ENCODE measurements around the gene ABCD1. TPM values are rescaled to one million over a fixed set of nuclear protein-coding genes. Genes with fewer than 3 reads are reported as not detected.
A peak's percentile ranks its signal among the peaks of the same experiment; 100 is the strongest.

The ABCD1 gene
- total and polyA plus RNA-seq, 9 of the 15 experiments (the other 6 are each of a cell fraction or from before 2014, with no cell fraction given): 0.07 to 6.9 (median 2.2) TPM

DNA sequence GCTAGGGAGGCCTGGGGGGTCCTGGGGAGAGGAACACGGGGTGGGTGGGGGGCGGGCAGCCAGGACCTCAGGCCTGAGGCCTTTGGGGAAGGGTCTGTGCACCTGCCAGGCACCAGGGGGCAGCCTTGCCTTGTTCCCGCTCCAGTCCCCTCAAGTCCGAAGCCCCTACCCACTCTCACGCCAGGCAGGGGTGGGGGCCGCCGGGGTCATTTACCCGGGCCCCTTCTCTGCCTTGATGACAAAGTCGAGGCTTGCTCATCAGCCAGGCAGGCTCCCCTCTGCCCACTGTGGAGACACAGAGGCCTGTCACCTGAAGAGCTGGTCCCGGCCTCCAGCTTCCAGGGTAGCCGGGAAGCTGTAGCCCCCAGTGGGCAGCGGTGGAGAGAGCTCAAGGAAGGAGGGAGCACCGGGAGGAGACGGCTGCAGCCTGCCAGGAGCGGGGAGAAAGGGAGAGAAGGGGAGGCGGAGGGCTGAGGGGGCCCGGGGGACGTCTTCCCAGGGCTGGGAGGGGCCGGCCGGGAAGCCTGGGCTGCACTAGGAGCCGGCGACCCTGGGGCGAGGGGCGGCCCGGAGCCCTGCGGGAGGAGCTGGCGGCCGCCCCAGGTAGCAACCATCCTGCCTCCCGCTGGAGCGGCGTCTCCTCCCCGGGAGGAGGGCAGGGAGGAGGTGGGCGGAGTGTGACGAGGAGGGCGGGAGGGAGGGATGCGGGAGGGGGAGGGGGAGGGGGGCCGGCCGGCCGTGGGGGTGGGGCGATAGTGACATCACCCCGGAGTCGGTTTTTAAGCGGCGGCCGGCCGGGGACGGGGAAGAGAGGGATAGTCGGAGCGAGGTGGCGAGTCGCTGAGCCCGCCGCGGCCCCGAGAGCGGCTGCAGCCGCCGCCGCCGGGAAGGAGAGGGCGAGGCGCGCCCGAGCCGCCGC lies 37.3 kb upstream of the ABCD1 start, which contains the start of gene SLC6A8 (continued):
- TF ChIP-seq RBFOX2 (IDR thresholded peaks at IDR 0.05; ENCODE audit: low read depth, low read length): peak; percentile 69
- TF ChIP-seq NR3C1 (CRISPR knock-in tag; IDR thresholded peaks at IDR 0.05): no peak
- TF ChIP-seq ZNF780A (CRISPR knock-in tag; IDR thresholded peaks at IDR 0.05): no peak
- TF ChIP-seq MBD2 (IDR thresholded peaks at IDR 0.05; ENCODE audit: borderline replicate concordance, low read depth): 0 out of 2 replicates have a peak, but pooled peaks have one; percentile 36
- TF ChIP-seq, protein P1, sequence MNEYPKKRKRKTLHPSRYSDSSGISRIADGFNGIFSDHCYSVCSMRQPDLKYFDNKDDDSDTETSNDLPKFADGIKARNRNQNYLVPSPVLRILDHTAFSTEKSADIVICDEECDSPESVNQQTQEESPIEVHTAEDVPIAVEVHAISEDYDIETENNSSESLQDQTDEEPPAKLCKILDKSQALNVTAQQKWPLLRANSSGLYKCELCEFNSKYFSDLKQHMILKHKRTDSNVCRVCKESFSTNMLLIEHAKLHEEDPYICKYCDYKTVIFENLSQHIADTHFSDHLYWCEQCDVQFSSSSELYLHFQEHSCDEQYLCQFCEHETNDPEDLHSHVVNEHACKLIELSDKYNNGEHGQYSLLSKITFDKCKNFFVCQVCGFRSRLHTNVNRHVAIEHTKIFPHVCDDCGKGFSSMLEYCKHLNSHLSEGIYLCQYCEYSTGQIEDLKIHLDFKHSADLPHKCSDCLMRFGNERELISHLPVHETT (CRISPR knock-in tag; conservative IDR thresholded peaks at IDR 0.05 in 1 of 2, IDR thresholded peaks at IDR 0.05 in 1 of 2): peak in 1 of 2 experiments; percentile 67; a peak in 1 of 4 replicates
- TF ChIP-seq, protein P2, sequence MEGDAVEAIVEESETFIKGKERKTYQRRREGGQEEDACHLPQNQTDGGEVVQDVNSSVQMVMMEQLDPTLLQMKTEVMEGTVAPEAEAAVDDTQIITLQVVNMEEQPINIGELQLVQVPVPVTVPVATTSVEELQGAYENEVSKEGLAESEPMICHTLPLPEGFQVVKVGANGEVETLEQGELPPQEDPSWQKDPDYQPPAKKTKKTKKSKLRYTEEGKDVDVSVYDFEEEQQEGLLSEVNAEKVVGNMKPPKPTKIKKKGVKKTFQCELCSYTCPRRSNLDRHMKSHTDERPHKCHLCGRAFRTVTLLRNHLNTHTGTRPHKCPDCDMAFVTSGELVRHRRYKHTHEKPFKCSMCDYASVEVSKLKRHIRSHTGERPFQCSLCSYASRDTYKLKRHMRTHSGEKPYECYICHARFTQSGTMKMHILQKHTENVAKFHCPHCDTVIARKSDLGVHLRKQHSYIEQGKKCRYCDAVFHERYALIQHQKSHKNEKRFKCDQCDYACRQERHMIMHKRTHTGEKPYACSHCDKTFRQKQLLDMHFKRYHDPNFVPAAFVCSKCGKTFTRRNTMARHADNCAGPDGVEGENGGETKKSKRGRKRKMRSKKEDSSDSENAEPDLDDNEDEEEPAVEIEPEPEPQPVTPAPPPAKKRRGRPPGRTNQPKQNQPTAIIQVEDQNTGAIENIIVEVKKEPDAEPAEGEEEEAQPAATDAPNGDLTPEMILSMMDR (IDR thresholded peaks at IDR 0.05 in 2 of 3, conservative IDR thresholded peaks at IDR 0.05 in 1 of 3; ENCODE audit: insufficient read depth in 2 of 3, low read depth in 1 of 3, low read length in 3 of 3): peak; percentile 28 to 39 (median 38); a peak in 4 of 6 replicates
- TF ChIP-seq, protein P3, sequence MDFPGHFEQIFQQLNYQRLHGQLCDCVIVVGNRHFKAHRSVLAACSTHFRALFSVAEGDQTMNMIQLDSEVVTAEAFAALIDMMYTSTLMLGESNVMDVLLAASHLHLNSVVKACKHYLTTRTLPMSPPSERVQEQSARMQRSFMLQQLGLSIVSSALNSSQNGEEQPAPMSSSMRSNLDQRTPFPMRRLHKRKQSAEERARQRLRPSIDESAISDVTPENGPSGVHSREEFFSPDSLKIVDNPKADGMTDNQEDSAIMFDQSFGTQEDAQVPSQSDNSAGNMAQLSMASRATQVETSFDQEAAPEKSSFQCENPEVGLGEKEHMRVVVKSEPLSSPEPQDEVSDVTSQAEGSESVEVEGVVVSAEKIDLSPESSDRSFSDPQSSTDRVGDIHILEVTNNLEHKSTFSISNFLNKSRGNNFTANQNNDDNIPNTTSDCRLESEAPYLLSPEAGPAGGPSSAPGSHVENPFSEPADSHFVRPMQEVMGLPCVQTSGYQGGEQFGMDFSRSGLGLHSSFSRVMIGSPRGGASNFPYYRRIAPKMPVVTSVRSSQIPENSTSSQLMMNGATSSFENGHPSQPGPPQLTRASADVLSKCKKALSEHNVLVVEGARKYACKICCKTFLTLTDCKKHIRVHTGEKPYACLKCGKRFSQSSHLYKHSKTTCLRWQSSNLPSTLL (IDR thresholded peaks at IDR 0.05): no peak
- TF ChIP-seq POLR2H (tag; IDR thresholded peaks at IDR 0.05; ENCODE audit: low read depth): peak; percentile 57
- TF ChIP-seq, protein P4, sequence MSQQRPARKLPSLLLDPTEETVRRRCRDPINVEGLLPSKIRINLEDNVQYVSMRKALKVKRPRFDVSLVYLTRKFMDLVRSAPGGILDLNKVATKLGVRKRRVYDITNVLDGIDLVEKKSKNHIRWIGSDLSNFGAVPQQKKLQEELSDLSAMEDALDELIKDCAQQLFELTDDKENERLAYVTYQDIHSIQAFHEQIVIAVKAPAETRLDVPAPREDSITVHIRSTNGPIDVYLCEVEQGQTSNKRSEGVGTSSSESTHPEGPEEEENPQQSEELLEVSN (IDR thresholded peaks at IDR 0.05; ENCODE audit: borderline replicate concordance in 1 of 2, extremely low read depth in 1 of 2, insufficient read depth in 1 of 2, insufficient read length in 1 of 2, low read depth in 1 of 2, low read length in 1 of 2, poor library complexity in 1 of 2, severe bottlenecking in 1 of 2): peak in 1 of 2 experiments; percentile 9
- TF ChIP-seq HNRNPK (IDR thresholded peaks at IDR 0.05; ENCODE audit: low read depth, low read length, poor library complexity, severe bottlenecking): peak; percentile 55
- TF ChIP-seq POLR2AphosphoS5 (IDR thresholded peaks at IDR 0.05; ENCODE audit: control insufficient read depth, insufficient read depth, low read depth, low read length): peak; percentile 71; the same call in 1 of the 2 replicates
- no peak for TF ChIP-seq GABPB2 (CRISPR knock-in tag; conservative IDR thresholded peaks at IDR 0.05)
- TF ChIP-seq POLR2G (IDR thresholded peaks at IDR 0.05; ENCODE audit: low read depth, low read length): peak; percentile 79
- TF ChIP-seq ZBTB7A (IDR thresholded peaks at IDR 0.05; ENCODE audit: borderline replicate concordance, control insufficient read depth, low read depth, low read length): peak; percentile 51; the same call in 1 of the 2 replicates
- TF ChIP-seq JUND (IDR thresholded peaks at IDR 0.05; ENCODE audit: borderline replicate concordance, low read depth, low read length): 0 out of 2 replicates have a peak, but pooled peaks have one; percentile 37
- TF ChIP-seq JUND (tag; IDR thresholded peaks at IDR 0.05; ENCODE audit: borderline replicate concordance, low read depth, low read length): no peak; the same call in 2 of the 3 replicates
- TF ChIP-seq NONO (IDR thresholded peaks at IDR 0.05; ENCODE audit: low read depth in 2 of 2, low read length in 1 of 2): peak in 1 of 2 experiments; percentile 60; a peak in 2 of 4 replicates
